Thyroid gland (tissue), 4 donors: ENCODE data around the gene PCYT1B. TPM values are rescaled to one million over a fixed set of nuclear protein-coding genes. Genes with fewer than 3 reads are reported as not detected.

Source experiments
- DNase-seq, 2 donors: peaks; one replicate each; pipeline ENCODE4 v3.0.0-alpha.2; 2019
- H3K27ac ChIP-seq, 3 donors: fragments of 200-600 bp; sonication (generic); 1 replicate in 2 of 3; 2 replicates in 1 of 3; pipeline ENCODE4 v1.5.1; 2016 to 2019; ENCODE audit warnings: mild to moderate bottlenecking in 1 of 3, moderate library complexity in 1 of 3
- H3K27me3 ChIP-seq: fragments of 200-600 bp; sonication (generic); one replicate; pipeline ENCODE4 v1.5.1; 2019
- H3K36me3 ChIP-seq, 2 donors: fragments of 200-600 bp; sonication (generic); one replicate each; pipeline ENCODE4 v1.5.1; 2016 to 2019
- H3K4me1 ChIP-seq, 2 donors: fragments of 200-600 bp; sonication (generic); one replicate each; pipeline ENCODE4 v1.5.1; 2017 to 2019
- H3K4me3 ChIP-seq, 3 donors: fragments of 200-600 bp; sonication (generic); replicated peaks in 1 of 3; 1 replicate in 2 of 3; 2 replicates in 1 of 3; pipeline ENCODE4 v1.5.1; 2016; ENCODE audit warnings: mild to moderate bottlenecking in 1 of 3
- H3K9me3 ChIP-seq: fragments of 200-600 bp; sonication (generic); one replicate; pipeline ENCODE4 v1.5.1; 2017
- POLR2A ChIP-seq, 2 donors: fragments of 450-650 bp; IDR thresholded peaks; one replicate each; pipeline ENCODE4 v1.6.1; 2017; ENCODE audit warnings: antibody characterized with exemption in 2 of 2, mild to moderate bottlenecking in 2 of 2, moderate library complexity in 1 of 2
- WGBS, 2 donors: methylation state at CpG; one replicate each; pipeline ENCODE4 v1.1.5; 2017; 5-methylcytosine and 5-hydroxymethylcytosine counted together
- intact Hi-C: fragments of 100-400 bp; cut with DNase I; formaldehyde crosslinking; loops from one replicate; pipeline ENCODE4 v1.15.1; 2023
- total RNA-seq, 4 donors: library from RNA; depleted of rRNA; stranded (reverse); fragments of >200 nt; gene quantifications; one replicate each; pipeline ENCODE4 v1.2.3, GENCODE V29; 2016
- TF ChIP-seq, protein P1 (sequence below), 6 experiments: fragments of 200-600 bp in 3 of 6; fragments of 450-650 bp in 3 of 6; sonication (generic) in 3 of 6; IDR thresholded peaks; one replicate each; pipeline ENCODE4 v1.5.1; 2016 to 2019; ENCODE audit warnings: antibody characterized with exemption in 6 of 6, mild to moderate bottlenecking in 2 of 6, inconsistent platforms in 1 of 6, moderate library complexity in 1 of 6

PCYT1B gene
- total RNA-seq, 4 donors from 2014 or later: 0.13 TPM; not detected in 3

- no peak for TF ChIP-seq POLR2A (IDR thresholded peaks at IDR 0.05)
- TF ChIP-seq, protein P1, sequence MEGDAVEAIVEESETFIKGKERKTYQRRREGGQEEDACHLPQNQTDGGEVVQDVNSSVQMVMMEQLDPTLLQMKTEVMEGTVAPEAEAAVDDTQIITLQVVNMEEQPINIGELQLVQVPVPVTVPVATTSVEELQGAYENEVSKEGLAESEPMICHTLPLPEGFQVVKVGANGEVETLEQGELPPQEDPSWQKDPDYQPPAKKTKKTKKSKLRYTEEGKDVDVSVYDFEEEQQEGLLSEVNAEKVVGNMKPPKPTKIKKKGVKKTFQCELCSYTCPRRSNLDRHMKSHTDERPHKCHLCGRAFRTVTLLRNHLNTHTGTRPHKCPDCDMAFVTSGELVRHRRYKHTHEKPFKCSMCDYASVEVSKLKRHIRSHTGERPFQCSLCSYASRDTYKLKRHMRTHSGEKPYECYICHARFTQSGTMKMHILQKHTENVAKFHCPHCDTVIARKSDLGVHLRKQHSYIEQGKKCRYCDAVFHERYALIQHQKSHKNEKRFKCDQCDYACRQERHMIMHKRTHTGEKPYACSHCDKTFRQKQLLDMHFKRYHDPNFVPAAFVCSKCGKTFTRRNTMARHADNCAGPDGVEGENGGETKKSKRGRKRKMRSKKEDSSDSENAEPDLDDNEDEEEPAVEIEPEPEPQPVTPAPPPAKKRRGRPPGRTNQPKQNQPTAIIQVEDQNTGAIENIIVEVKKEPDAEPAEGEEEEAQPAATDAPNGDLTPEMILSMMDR (IDR thresholded peaks at IDR 0.05): no peak
- DNase-seq: no peak
- H3K9me3 ChIP-seq: no peaks in the 10 kb centered on the region
- 78 to 95% methylated on average over 4 to 6 of the region's 6 CpGs for WGBS, 2 donors
- H3K4me3 ChIP-seq: no peak overlapping the region
- intact Hi-C loops: no loop called here
- no peaks in the 10 kb centered on the region for H3K36me3 ChIP-seq
- no peak overlapping the region for H3K27ac ChIP-seq
- no peaks in the 10 kb centered on the region for H3K27me3 ChIP-seq
- H3K4me1 ChIP-seq: no peaks in the 10 kb centered on the region
Observed at GRCh38 chrX:24648495-24648894, 1.3 kb upstream of the PCYT1B start.

DNA sequence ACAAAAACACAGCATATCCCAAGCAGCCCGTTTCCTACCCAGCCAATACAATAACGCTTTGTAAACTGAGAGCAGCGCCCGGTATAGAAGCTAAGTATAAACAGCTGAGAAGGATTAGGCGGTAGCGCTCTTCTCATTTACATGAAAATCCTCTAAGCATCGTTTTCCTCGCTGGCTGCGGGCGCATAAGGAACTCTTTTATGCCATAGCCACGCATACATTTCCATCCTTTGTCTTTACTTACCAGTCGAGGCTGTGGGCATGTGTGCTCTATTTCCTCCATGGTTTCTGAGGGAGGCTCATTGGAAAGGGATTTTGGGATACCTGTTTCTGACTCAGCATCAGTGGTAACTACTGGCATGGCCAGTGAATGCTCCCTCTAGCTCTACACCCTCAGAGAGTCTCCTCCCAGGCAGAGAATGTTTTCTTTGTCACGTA lies 383 bp downstream of the PCYT1B start:
- H3K36me3 ChIP-seq: no peaks in the 10 kb centered on the region
- TF ChIP-seq, protein P1 (IDR thresholded peaks at IDR 0.05): no peak
- no peak for TF ChIP-seq POLR2A (IDR thresholded peaks at IDR 0.05)
- intact Hi-C loops: no loop called here
- H3K27me3 ChIP-seq: no peaks in the 10 kb centered on the region
- no peak overlapping the region for H3K27ac ChIP-seq
- DNase-seq: no peak
- WGBS, 2 donors: 5 to 8% methylated on average over 13 of the region's 13 CpGs
- no peaks in the 10 kb centered on the region for H3K4me1 ChIP-seq
- H3K9me3 ChIP-seq: no peaks in the 10 kb centered on the region
- no peak overlapping the region for H3K4me3 ChIP-seq

DNA sequence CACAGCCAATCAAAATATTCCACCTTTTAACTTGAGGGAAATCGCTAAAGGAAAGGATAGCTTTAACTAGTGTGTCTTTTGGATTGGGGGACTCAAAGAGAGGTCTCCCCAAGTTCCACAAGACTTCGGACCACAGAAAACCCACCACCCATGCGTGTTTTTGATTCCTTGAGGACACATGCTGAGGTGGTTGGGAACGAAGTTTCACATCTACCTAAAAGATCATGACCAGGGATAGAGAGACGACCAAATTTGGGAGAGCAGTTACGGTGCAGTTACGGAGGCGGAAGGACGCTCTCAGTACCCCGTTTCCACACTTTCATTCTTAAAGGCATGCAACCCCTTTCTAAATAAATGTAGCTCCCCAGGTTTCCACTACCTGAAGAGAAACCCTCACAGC lies 1.1 kb downstream of the PCYT1B start:
- intact Hi-C loops: no loop called here
- TF ChIP-seq POLR2A (IDR thresholded peaks at IDR 0.05): no peak
- TF ChIP-seq, protein P1 (IDR thresholded peaks at IDR 0.05): no peak
- Histone ChIP-seq H3K9me3 (no peaks in the 10 kb centered on the region), H3K4me3 (no peak overlapping the region), H3K27ac (no peak overlapping the region), H3K27me3 (no peaks in the 10 kb centered on the region), H3K36me3 (no peaks in the 10 kb centered on the region), H3K4me1 (no peaks in the 10 kb centered on the region)
- DNase-seq: no peak
- 26 to 32% methylated on average over 10 of the region's 10 CpGs for WGBS, 2 donors

GRCh38 chrX:24643116-24643515 lies 4.0 kb downstream of the PCYT1B start:
- DNase-seq: no peak
- Histone ChIP-seq H3K4me1 (no peaks in the 10 kb centered on the region), H3K4me3 (no peak overlapping the region), H3K27me3 (no peaks in the 10 kb centered on the region), H3K27ac (no peak overlapping the region), H3K9me3 (no peaks in the 10 kb centered on the region), H3K36me3 (no peaks in the 10 kb centered on the region)
- TF ChIP-seq, protein P1 (IDR thresholded peaks at IDR 0.05): no peak
- no peak for TF ChIP-seq POLR2A (IDR thresholded peaks at IDR 0.05)
- intact Hi-C loops: no loop called here

- intact Hi-C loops: no loop called here
- no peaks in the 10 kb centered on the region for H3K36me3 ChIP-seq
- WGBS, 2 donors: 87 to 94% methylated on average over 1 of the region's 1 CpG
- H3K4me1 ChIP-seq: no peaks in the 10 kb centered on the region
- H3K27me3 ChIP-seq: no peaks in the 10 kb centered on the region
- no peak for TF ChIP-seq POLR2A (IDR thresholded peaks at IDR 0.05)
- TF ChIP-seq, protein P1 (IDR thresholded peaks at IDR 0.05): no peak
- no peak overlapping the region for H3K4me3 ChIP-seq
- DNase-seq: no peak
- no peaks in the 10 kb centered on the region for H3K9me3 ChIP-seq
- no peak overlapping the region for H3K27ac ChIP-seq
Observed at GRCh38 chrX:24629701-24630100, 17.4 kb downstream of the PCYT1B start.
